ENCODE measurements around the gene GALNT14.

The GALNT14 gene

DNA sequence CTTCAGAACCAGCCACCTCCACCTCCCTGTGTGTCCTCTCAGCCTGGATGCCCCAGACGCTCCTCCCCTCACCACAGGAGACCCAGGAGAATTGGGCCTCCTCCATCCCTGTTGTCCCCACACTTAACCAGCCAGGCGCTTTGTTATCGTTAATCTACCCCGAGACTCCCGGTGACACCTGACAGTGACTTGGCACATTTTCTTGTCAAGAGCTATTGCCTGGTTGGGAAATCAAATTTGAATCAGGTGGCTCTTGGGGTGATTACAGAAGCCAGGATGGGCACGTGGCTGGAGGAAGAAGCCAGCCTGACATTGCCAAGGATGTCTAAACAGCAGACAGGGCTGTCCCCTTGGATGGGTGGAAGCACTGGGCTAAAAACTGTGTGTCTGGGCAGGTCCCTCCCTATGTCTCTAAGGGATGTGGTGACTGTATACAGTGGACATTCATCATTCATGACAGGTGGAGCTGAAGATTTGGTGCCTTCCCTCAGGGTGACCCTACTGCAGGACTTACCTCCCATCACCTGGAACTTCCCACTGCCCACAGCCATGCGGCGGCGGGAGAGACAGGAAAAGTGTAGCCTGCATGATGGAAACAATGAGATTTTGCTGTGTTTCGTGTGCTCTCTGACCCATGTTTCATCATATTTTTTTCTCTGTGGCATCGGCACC is 173.8 kb downstream of the GALNT14 start:
- Histone ChIP-seq H3K9me3 (ENCODE audit: control insufficient read depth, insufficient read depth, low read length) (no peaks in the 10 kb centered on the region), H3K36me3 (ENCODE audit: insufficient read depth, low read length) (no peaks in the 10 kb centered on the region), H3K9ac (ENCODE audit: low read depth, low read length) (no peak overlapping the region), H3K4me1 (ENCODE audit: insufficient read depth, low read length) (no peaks in the 10 kb centered on the region)

- H3K36me3 ChIP-seq (ENCODE audit: insufficient read depth, low read length): no peaks in the 10 kb centered on the region
- peaks cover 8% of the 10 kb centered on the region for H3K4me1 ChIP-seq (ENCODE audit: insufficient read depth, low read length)
- no peaks in the 10 kb centered on the region for H3K9me3 ChIP-seq (ENCODE audit: control insufficient read depth, insufficient read depth, low read length)
- H3K9ac ChIP-seq (ENCODE audit: low read depth, low read length): no peak overlapping the region
Observed at GRCh38 chr2:30963184-30963583, 175.1 kb downstream of the GALNT14 start.

DNA sequence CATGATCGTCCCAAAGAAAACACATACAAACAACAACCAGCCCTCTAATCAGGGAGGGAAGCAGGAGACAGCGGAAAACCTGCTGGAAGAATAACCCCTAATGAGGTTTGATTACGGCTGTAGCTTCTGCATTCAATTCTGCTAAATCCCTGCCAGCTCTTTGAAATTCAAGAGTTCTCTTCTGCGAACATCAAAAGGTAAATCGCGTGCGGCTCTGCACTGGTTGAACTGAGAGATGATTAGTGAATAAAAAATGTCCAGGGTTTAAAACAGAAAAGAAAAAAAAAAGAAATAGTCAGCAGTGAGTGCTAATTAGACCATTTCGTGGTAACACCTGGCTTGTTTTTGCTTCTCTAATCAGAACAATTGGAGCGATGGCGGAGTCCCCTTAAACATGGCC is 178.0 kb downstream of the GALNT14 start:
- Histone ChIP-seq H3K4me1 (ENCODE audit: insufficient read depth, low read length) (peaks cover 8% of the 10 kb centered on the region), H3K9me3 (ENCODE audit: control insufficient read depth, insufficient read depth, low read length) (no peaks in the 10 kb centered on the region), H3K36me3 (ENCODE audit: insufficient read depth, low read length) (no peaks in the 10 kb centered on the region), H3K9ac (ENCODE audit: low read depth, low read length) (no peak overlapping the region)

DNA sequence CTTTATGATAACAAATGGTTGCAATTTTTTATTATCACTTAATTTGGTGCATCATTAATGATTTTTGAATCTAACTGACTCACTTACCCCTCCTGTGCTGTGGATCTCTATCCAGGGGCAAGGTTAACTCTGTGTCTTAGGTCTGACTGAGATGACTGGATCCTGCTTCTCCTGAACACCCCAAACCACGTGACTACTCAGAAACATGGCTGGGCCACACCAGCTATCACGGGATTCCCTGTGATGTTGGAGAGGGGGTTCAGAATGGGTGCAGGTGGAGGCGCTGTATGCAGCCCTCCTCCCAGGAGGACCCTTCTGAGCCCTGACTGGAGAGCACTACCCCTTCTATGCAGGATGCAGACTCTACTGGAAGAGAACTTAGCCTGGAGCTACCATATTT is 178.6 kb downstream of the GALNT14 start:
- no peaks in the 10 kb centered on the region for H3K9me3 ChIP-seq (ENCODE audit: control insufficient read depth, insufficient read depth, low read length)
- H3K9ac ChIP-seq (ENCODE audit: low read depth, low read length): no peak overlapping the region
- no peaks in the 10 kb centered on the region for H3K36me3 ChIP-seq (ENCODE audit: insufficient read depth, low read length)
- peaks cover 8% of the 10 kb centered on the region for H3K4me1 ChIP-seq (ENCODE audit: insufficient read depth, low read length)

- Histone ChIP-seq H3K9ac (ENCODE audit: low read depth, low read length) (no peak overlapping the region), H3K4me1 (ENCODE audit: insufficient read depth, low read length) (peaks cover 8% of the 10 kb centered on the region), H3K9me3 (ENCODE audit: control insufficient read depth, insufficient read depth, low read length) (no peaks in the 10 kb centered on the region), H3K36me3 (ENCODE audit: insufficient read depth, low read length) (no peaks in the 10 kb centered on the region)
Observed at GRCh38 chr2:30958918-30959265, 179.3 kb downstream of the GALNT14 start.

GRCh38 chr2:30958193-30958917 is 179.9 kb downstream of the GALNT14 start:
- no peaks in the 10 kb centered on the region for H3K9me3 ChIP-seq (ENCODE audit: control insufficient read depth, insufficient read depth, low read length)
- no peaks in the 10 kb centered on the region for H3K36me3 ChIP-seq (ENCODE audit: insufficient read depth, low read length)
- no peak overlapping the region for H3K9ac ChIP-seq (ENCODE audit: low read depth, low read length)
- peaks cover 8% of the 10 kb centered on the region for H3K4me1 ChIP-seq (ENCODE audit: insufficient read depth, low read length)

- no peaks in the 10 kb centered on the region for H3K9me3 ChIP-seq (ENCODE audit: control insufficient read depth, insufficient read depth, low read length)
- no peaks in the 10 kb centered on the region for H3K36me3 ChIP-seq (ENCODE audit: insufficient read depth, low read length)
- peaks cover 8% of the 10 kb centered on the region for H3K4me1 ChIP-seq (ENCODE audit: insufficient read depth, low read length)
- H3K9ac ChIP-seq (ENCODE audit: low read depth, low read length): no peak overlapping the region
Observed at GRCh38 chr2:30957591-30957990, 180.6 kb downstream of the GALNT14 start.

DNA sequence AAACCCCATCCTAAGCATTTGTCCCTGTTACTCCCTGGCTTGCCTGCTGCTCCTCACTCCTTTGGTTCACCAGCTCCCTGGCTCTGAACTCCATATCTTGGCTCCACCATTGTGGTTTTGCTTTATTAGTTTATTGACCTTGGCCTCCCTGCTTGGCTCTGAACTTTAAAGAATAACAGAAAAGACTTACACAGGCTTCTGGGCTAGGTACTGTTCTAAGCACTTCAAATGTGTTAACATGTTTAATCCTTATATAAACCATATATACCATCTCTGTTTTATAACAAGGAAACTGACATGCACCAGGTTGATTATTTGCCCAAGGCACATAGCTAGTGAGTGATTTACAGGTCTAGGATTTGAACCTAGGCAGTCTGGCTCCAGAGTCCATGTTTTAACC is 181.2 kb downstream of the GALNT14 start:
- H3K9ac ChIP-seq (ENCODE audit: low read depth, low read length): no peak overlapping the region
- H3K36me3 ChIP-seq (ENCODE audit: insufficient read depth, low read length): no peaks in the 10 kb centered on the region
- H3K9me3 ChIP-seq (ENCODE audit: control insufficient read depth, insufficient read depth, low read length): no peaks in the 10 kb centered on the region
- H3K4me1 ChIP-seq (ENCODE audit: insufficient read depth, low read length): peaks cover 8% of the 10 kb centered on the region

- no peaks in the 10 kb centered on the region for H3K36me3 ChIP-seq (ENCODE audit: insufficient read depth, low read length)
- peaks cover 8% of the 10 kb centered on the region for H3K4me1 ChIP-seq (ENCODE audit: insufficient read depth, low read length)
- no peaks in the 10 kb centered on the region for H3K9me3 ChIP-seq (ENCODE audit: control insufficient read depth, insufficient read depth, low read length)
- H3K9ac ChIP-seq (ENCODE audit: low read depth, low read length): no peak overlapping the region
Observed at GRCh38 chr2:30955516-30956132, 182.6 kb downstream of the GALNT14 start.

DNA sequence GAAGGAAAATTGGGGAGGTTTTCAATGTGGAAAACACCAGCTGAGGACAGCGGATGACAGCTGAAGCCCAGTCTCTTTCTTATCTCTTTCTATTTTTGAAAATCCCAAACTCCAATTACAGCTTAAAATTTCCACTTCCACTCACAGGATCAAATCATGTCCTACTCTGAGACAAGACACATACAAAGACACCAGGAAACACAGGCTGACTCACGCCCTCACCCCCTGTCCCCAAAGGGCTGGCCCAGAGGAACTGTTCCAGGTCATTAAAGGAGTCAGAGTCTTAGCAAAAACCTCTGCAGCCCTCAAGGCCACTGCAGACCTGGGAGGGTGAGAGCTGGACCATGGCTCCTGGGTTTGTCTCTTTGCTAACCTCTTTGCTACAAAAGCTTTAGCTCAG is 187.9 kb downstream of the GALNT14 start:
- Histone ChIP-seq H3K9ac (ENCODE audit: low read depth, low read length) (no peak overlapping the region), H3K4me1 (ENCODE audit: insufficient read depth, low read length) (no peaks in the 10 kb centered on the region), H3K9me3 (ENCODE audit: control insufficient read depth, insufficient read depth, low read length) (no peaks in the 10 kb centered on the region; the same call in 1 of the 2 replicates), H3K36me3 (ENCODE audit: insufficient read depth, low read length) (no peaks in the 10 kb centered on the region)

- Histone ChIP-seq H3K36me3 (ENCODE audit: insufficient read depth, low read length) (no peaks in the 10 kb centered on the region), H3K9ac (ENCODE audit: low read depth, low read length) (no peak overlapping the region), H3K4me1 (ENCODE audit: insufficient read depth, low read length) (no peaks in the 10 kb centered on the region), H3K9me3 (ENCODE audit: control insufficient read depth, insufficient read depth, low read length) (no peaks in the 10 kb centered on the region; the same call in 1 of the 2 replicates)
Observed at GRCh38 chr2:30949435-30949834, 188.8 kb downstream of the GALNT14 start.

DNA sequence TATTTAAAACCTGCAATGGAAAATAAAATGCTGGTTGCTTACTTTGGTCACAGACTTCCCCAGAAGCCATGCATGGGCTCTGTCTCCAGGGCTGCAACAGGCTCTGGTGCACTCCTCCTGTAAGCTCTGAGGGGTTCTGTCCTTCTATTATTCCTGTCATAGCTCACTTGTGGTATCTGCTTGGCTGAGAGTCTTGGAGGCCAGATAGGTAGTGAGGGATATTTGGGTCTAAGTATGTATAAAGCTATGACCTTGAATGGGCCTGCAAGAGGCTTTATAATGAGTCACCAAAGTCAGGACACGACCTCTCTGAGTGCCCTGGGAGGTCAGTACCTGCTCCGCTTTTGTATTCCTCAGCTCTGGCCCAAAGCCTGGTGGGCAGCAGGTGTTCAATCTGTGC is 189.4 kb downstream of the GALNT14 start:
- Histone ChIP-seq H3K9ac (ENCODE audit: low read depth, low read length) (no peak overlapping the region), H3K36me3 (ENCODE audit: insufficient read depth, low read length) (no peaks in the 10 kb centered on the region), H3K4me1 (ENCODE audit: insufficient read depth, low read length) (no peaks in the 10 kb centered on the region)

DNA sequence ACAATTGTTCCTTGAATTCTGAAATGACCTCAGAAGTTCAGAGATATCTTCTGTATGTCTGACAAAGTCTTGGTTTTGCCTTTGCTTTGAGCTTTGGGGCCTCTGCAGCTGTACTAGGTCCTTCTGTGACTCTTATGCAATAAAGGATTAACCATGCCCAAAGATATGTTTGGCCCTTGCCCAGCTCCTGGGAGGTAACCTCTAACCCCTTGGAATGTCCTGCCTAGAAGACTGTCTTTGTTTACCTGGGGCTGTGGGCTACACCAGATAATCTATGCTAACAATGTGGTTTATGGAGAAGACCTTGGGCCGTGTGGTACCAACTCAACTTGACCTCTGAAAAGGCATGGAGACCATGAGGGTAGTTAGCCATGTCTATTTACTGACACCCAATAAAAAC is 190.1 kb downstream of the GALNT14 start:
- no peak overlapping the region for H3K9ac ChIP-seq (ENCODE audit: low read depth, low read length)
- H3K4me1 ChIP-seq (ENCODE audit: insufficient read depth, low read length): no peaks in the 10 kb centered on the region
- H3K9me3 ChIP-seq (ENCODE audit: control insufficient read depth, insufficient read depth, low read length): no peaks in the 10 kb centered on the region; the same call in 1 of the 2 replicates
- no peaks in the 10 kb centered on the region for H3K36me3 ChIP-seq (ENCODE audit: insufficient read depth, low read length)

More for the DNA sequence above, 189.4 kb downstream of the GALNT14 start:
- H3K9me3 ChIP-seq (ENCODE audit: control insufficient read depth, insufficient read depth, low read length): no peaks in the 10 kb centered on the region; the same call in 1 of the 2 replicates

GRCh38 chr2:30947686-30948085 is 190.6 kb downstream of the GALNT14 start:
- Histone ChIP-seq H3K36me3 (ENCODE audit: insufficient read depth, low read length) (no peaks in the 10 kb centered on the region), H3K9me3 (ENCODE audit: control insufficient read depth, insufficient read depth, low read length) (no peaks in the 10 kb centered on the region; the same call in 1 of the 2 replicates), H3K9ac (ENCODE audit: low read depth, low read length) (no peak overlapping the region), H3K4me1 (ENCODE audit: insufficient read depth, low read length) (no peaks in the 10 kb centered on the region)

GRCh38 chr2:30942419-30942818 is 195.8 kb downstream of the GALNT14 start:
- Histone ChIP-seq H3K36me3 (ENCODE audit: insufficient read depth, low read length) (no peaks in the 10 kb centered on the region), H3K9ac (ENCODE audit: low read depth, low read length) (no peak overlapping the region), H3K9me3 (ENCODE audit: control insufficient read depth, insufficient read depth, low read length) (no peaks in the 10 kb centered on the region), H3K4me1 (ENCODE audit: insufficient read depth, low read length) (peaks cover 17% of the 10 kb centered on the region; the same call in 1 of the 2 replicates)
